GM21786 (cell line): ENCODE data around the gene GNB1L.
"Not testable (repeated sequence)": the region's sequence is repeated elsewhere in the genome, so short reads cannot be mapped to it uniquely, and the experiment has no call there.

Experiments
- ATAC-seq: cut with Tn5 transposase; IDR thresholded peaks from one replicate; pipeline ENCODE4 v1.9.1; 2021; ENCODE audit not compliant: unreplicated experiment

GNB1L gene

GRCh38 chr22:19784384-19785175 is 70.1 kb downstream of the GNB1L start:
- ATAC-seq: no peak

GRCh38 chr22:19783586-19784383 is 70.9 kb downstream of the GNB1L start:
- ATAC-seq: no peak

GRCh38 chr22:19782533-19782932 is 72.1 kb downstream of the GNB1L start:
- ATAC-seq: no peak

- no peak for ATAC-seq
These were observed 74.9 kb downstream of the GNB1L start for GRCh38 chr22:19779685-19780268.

- ATAC-seq: no peak
These were observed 75.7 kb downstream of the GNB1L start for GRCh38 chr22:19779011-19779421.

DNA sequence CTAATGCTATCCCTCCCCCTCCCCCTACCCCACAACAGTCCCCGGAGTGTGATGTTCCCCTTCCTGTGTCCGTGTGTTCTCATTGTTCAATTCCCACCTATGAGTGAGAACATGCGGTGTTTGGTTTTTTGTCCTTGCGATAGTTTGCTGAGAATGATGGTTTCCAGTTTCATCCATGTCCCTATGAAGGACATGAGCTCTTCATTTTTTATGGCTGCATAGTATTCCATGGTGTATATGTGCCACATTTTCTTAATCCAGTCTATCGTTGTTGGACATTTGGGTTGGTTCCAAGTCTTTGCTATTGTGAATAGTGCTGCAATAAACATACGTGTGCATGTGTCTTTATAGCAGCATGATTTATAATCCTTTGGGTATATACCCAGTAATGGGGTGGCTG is 77.5 kb downstream of the GNB1L start:
- not testable (repeated sequence) for ATAC-seq

GRCh38 chr22:19776433-19777031 is 78.1 kb downstream of the GNB1L start:
- ATAC-seq: no peak

GRCh38 chr22:19775496-19776325 is 79.0 kb downstream of the GNB1L start:
- no peak for ATAC-seq

GRCh38 chr22:19774628-19775027 is 80.0 kb downstream of the GNB1L start:
- ATAC-seq: no peak

DNA sequence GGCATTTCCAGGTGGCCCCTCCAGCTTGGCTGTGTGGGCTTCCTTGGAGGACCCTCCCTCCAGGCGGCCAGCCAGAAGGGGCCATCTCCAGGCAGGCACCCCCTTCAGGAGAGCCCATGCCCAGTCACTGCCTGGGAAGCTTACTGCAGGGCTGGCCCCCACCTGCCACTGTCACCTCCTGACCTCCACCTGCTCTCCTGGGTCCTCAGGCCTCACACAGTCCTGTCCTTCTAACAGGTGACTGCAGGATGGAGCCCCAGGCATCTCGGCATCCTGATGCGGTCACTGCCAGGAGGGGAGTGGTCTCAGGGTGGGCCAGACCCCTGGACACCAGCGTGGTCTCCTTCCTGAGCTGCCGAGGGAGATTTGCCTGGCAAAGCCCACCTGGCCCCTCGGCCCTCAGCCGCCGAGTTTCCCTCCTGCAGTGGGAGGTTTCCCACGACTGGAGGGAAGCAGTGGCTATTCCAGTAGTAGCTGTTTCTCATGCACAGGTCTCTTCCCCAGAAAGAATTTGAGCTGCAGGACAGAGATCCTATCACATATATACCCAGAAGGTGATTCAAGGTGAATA is 81.1 kb downstream of the GNB1L start:
- ATAC-seq: no peak

DNA sequence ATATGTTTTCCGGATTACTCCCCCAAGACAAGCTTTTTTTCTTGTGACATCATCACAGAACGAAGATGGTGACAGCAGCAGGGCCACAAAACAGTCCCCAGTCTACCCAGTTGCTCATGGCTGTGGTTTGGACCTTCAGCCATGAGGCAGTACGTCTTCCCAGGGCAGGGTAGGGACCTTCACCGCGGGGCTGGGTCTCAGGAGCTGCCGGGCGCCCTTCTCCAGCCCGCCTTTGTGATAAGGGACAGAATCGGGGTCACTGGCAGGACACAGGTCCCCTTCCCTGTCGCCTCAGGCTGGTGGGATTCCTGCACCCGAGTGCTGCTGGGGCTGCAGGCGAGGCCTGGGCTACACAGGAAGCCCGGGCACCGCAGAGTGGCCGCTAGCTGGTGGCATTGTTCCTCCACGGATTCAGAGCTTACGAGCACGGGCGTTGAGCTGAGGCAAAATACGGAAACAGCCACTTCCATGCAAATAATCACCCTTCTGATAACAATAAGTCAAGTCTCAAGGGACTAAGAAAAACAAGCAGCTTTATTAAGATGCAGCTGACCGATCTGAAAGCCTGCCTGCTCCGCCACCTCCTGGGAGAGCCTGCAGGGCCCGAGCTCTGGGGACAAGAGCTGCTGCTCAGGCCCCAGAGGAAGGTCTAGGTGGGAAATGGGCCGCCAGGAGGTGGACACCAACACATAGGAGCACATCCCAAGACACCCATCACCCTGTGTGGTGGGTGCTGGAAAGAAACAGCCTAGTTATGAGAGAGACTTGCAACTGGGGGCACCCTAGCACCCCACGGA is 81.8 kb downstream of the GNB1L start:
- ATAC-seq: peak; percentile 81

- no peak for ATAC-seq
These were observed 82.3 kb downstream of the GNB1L start for GRCh38 chr22:19772422-19772672.

GRCh38 chr22:19770349-19771220 is 84.1 kb downstream of the GNB1L start:
- ATAC-seq: no peak

- no peak for ATAC-seq
These were observed 85.3 kb downstream of the GNB1L start for GRCh38 chr22:19769393-19769715.

- no peak for ATAC-seq
These were observed 87.0 kb downstream of the GNB1L start for GRCh38 chr22:19767427-19768341.

DNA sequence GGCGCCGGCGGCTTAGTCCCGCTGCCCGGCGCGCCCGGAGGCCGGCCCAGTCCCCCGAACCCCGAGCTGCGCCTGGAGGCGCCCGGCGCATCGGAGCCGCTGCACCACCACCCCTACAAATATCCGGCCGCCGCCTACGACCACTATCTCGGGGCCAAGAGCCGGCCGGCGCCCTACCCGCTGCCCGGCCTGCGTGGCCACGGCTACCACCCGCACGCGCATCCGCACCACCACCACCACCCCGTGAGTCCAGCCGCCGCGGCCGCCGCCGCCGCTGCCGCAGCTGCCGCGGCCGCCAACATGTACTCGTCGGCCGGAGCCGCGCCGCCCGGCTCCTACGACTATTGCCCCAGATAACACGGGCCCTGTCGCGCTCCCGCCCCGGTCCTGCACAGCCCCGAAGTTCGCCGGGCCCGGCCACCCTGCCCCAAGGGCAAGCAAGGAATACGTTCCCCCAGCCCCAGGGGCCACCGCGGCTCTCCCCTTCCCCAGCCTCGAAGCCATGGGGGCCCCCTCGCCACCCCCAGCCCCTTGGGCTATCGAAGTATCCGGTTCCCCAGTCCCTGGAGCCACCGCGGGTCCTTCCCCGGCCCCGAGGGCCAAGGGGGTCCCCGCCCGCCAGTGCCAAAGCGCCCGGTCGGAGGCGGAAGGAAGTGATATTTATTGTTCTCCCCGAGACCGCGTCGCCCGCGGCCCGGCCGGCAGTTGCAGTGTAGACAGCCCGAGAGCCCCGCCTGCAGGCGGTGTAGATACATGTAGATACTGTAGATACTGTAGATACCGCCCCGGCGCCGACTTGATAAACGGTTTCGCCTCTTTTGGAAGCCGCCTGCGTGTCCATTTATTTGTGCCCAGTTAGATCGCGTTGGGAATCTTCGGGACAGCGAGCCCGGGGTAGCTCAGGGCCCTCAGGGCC is 87.9 kb downstream of the GNB1L start:
- no peak for ATAC-seq

DNA sequence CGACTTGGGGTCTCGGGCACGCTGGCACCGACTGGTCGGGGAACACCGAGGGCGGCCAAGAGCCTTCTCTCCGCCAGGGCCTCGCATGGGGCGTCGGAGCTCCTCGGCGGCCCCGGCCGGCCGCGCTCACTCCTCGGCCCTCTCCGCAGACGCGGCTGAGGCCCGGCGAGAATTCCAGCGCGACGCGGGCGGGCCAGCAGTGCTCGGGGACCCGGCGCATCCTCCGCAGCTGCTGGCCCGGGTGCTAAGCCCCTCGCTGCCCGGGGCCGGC is 88.5 kb downstream of the GNB1L start:
- no peak for ATAC-seq
